Left renal cortex interstitium (tissue), 4 donors: ENCODE data around the gene FARS2. TPM values are rescaled to one million over a fixed set of nuclear protein-coding genes. Genes with fewer than 3 reads are reported as not detected.

Experiments
- DNase-seq, 4 donors: peaks; one replicate each; pipeline ENCODE4 v3.0.0-alpha.2; 2013; ENCODE audit warnings: low read depth in 4 of 4, low spot score in 2 of 4, missing footprints in 1 of 4
- polyA plus RNA-seq, 4 donors: library from polyadenylated mRNA; unstranded; fragments of 120-200 nt; gene quantifications; one replicate each; pipeline ENCODE4 v1.2.1, GENCODE V29; 2013; ENCODE audit not compliant: insufficient read length in 4 of 4

The FARS2 gene
- polyA plus RNA-seq, 4 donors = 20.4 to 23.0 (median 21.8) TPM

GRCh38 chr6:5707281-5708045 is 446.1 kb downstream of the FARS2 start:
- DNase-seq = no peak

DNA sequence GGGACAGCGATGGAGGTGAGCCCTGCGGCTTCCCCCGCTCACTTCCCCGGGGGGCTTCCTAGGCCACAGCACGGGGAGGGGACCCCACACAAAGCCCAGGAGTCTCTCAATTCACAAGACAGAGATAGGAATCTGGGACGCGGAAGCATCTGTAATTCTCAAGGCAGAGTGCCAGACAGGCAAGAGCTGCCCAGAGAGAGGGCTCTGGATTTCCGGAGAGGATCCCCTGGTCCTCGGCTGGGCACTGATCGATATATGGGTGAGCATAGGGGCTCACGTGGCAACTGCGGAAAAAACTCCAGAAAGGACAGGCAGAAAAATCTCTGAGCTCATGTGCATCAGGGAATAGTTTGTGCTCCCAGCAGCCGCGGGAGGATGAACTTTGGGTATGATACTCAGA is 449.2 kb downstream of the FARS2 start:
- DNase-seq = no peak

DNA sequence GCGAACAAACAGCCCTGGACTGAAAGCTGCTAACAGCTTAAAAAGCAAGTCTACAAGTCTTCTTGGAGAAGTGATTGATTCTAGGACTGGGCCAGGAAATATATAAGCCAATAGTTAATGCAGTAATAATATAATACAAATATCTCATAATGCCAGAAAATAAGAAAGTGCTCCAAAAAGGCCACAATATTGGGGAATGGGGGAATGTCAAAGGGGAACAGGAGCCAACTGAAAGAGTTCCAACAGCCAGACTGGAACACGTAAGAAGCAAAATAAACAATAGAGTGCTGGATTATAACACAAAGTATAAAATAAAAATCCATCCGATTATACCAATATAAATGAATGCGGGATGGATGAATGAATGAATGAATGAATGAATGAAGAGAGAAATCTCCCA is 449.6 kb downstream of the FARS2 start:
- no peak for DNase-seq

- DNase-seq = no peak
Observed at GRCh38 chr6:5712349-5713215, 451.3 kb downstream of the FARS2 start.

DNA sequence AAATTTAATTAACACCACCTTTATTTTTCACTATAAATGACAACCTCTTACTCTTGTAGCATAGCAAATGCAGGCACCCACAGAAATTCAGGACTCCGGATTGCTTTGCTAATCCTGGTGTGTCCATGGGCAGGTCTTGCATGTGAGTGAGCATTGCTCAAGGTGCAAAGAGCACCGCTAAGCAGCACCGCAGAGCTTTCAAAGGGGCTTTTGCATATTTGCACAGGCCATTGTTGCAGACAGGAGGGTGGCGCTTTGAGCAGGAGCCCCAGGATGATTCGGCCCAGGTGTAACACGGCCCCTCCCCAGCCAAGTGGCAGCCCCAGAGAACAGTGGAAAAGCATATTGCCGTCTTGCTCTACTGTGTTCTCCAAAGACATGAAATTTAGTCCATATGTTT is 452.2 kb downstream of the FARS2 start:
- DNase-seq = no peak

GRCh38 chr6:5718231-5718947 is 457.1 kb downstream of the FARS2 start:
- DNase-seq = no peak

GRCh38 chr6:5723841-5724691 is 462.8 kb downstream of the FARS2 start:
- no peak for DNase-seq

GRCh38 chr6:5724911-5725310 is 463.6 kb downstream of the FARS2 start:
- no peak for DNase-seq

DNA sequence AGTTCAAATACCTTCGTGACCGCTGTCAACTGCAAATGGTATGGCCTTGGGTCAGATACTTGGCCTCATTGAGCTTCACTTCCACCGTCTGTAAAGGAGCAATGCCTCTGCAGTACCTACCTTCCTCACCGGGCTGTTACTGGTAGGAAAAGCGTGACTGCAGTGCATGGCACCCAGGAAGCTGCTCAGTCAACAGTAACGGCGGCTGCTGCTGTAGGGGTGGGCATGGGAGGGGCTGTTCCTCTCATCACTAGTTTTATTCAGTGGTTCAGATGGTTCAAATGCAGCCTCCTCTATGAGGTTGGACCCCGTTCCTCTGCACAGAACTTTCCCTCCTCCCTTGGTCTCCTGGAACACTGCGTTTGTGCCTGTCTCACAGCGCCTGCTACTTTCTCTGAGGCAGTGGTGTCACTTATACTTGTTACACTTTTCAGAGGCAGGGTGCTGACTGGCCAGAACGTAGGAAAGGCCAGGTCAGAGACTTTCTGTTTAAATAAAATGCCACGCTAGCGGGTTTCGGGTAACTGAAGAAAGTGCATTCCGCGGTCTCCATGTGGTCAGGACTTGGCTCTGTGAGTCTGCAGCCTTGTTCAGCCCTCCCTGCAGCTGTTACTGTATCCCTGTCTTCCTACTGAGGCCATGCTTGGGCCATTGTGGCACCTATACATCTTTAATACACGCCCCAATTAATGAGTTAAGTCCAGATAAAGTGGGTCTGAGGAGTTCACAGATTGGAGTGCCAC is 465.8 kb downstream of the FARS2 start:
- no peak for DNase-seq

GRCh38 chr6:5728351-5729079 is 467.2 kb downstream of the FARS2 start:
- DNase-seq = no peak

GRCh38 chr6:5729080-5729434 is 467.7 kb downstream of the FARS2 start:
- no peak for DNase-seq

DNA sequence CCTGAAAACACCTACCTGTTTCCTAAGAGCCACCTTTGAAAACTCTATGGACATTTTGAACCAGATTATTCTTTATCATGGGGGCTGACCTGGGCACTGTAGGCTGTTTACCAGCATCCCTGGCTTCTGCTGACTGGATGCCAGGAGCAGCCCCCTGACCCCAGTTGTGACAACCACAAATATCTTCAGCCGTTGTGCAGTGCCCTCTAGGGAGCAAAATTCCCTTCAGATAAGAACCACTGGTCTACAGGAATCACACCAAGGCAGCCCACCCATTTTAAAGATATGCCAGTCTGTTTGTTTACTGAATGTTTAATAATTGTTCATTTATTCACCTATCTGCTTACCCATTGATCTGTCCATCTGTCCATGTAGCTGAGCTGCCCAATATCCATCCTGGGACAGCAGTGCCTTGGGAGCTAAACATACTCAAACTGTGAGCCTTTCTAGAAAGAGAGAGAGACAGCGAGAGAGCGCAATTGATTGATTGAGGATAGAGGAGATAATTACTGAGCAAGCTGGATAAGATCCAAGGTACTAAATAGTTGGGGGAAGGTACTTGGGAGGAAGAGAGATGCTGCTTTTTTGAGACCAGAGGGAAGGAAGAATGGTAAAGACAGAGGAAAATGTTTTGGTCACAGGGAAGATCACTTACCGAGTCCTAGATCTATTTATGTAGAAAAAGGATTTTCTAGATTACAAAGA is 468.7 kb downstream of the FARS2 start:
- DNase-seq = no peak

DNA sequence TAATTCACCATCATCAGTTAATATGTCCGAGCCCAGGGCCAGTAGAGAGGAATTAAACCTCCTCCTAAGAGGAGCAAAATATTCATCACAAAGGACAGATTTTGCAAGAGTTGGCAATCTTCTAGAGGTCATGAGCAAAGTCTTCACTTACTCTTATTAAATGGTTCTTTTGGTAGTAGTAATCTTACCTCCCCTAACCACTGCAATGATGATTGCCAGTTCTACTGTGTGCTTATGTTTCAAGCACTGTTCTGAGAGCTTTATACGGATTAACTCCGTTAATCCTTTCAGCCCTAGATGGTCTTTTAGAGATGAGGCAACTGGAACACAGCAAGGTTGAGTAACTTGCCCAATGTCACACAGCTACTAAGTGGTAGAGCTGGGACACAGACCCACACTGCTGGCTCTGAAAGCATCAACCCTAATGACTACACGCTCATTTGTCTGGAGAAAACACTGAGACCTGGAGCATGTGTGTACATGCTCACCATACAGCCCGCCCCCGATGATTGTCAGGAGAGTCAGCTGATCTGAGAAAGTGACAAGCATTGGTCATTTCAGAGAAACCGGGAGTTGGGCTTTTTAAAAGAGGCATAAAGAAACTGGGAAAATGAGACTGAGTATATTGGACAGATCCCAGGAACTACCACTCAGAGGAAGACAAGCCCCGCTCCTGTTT is 469.4 kb downstream of the FARS2 start:
- DNase-seq = no peak

- no peak for DNase-seq
Observed at GRCh38 chr6:5731435-5731834, 470.1 kb downstream of the FARS2 start.

- no peak for DNase-seq
Observed at GRCh38 chr6:5732496-5732895, 471.2 kb downstream of the FARS2 start.

DNA sequence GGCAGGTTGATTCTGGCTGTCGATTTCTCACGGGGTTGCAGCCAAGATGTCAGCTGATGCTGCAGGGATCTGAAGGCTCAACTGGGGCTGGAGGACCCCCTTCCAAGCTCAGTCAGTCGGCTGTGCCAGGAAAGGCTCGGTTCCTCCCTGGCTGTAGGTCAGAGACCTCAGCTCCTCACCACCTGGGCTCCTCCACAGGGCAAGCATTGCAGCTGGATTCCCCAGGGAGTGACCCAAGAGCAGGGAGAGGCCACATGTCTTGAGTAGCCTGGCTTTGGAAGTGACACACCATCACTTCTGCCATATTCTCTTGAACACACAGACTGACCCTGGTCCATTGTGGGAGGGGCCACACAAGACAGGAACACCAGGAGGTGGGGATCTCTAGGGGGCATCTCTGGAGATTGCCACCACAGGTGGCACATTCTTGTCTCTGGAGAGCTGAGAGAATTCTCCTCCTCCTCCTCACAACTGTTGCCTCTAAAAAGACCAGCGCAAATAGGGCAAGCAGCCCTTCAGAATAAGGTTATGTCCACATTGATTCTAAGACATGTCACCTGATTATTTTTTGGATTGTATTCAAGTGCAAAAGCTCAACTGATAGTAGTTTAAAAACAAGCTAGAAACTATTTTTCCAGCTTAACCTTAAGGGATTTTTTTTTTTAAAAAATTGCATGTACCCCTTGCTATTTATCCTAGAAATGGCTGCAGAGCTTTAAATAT is 474.9 kb downstream of the FARS2 start:
- DNase-seq = no peak

DNA sequence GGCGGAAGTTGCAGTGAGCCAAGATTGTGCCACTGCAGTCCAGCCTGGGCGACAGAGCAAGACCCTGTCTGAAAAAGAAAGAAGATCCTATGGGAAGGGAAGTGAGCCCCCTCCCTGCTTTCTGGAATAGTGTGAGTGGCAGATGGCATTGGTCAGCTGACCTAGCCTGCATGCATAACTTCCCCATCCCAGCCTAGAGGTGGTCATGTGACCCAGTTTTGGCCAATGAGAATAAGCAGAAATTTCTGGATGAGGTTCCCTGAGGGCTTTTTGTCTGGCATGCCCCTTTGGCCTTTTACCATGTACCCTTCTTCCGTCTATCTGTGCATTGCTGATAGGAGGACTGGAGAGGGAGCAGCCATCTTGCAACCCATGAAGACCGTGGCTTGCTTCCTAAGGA is 476.1 kb downstream of the FARS2 start:
- DNase-seq = no peak
